IPS-NIHi7 (cell line): ENCODE results near the gene CNGA3.
A peak's percentile ranks its signal among the peaks of the same experiment; 100 is the strongest.
"Not testable (repeated sequence)": the region's sequence is repeated elsewhere in the genome, so short reads cannot be mapped to it uniquely, and the experiment has no call there.

ENCODE experiments used
- DNase-seq: peaks from one replicate; pipeline ENCODE4 v3.0.0; 2012; ENCODE audit warnings: mixed read lengths; ENCODE audit errors: extremely low spot score

The CNGA3 gene

DNA sequence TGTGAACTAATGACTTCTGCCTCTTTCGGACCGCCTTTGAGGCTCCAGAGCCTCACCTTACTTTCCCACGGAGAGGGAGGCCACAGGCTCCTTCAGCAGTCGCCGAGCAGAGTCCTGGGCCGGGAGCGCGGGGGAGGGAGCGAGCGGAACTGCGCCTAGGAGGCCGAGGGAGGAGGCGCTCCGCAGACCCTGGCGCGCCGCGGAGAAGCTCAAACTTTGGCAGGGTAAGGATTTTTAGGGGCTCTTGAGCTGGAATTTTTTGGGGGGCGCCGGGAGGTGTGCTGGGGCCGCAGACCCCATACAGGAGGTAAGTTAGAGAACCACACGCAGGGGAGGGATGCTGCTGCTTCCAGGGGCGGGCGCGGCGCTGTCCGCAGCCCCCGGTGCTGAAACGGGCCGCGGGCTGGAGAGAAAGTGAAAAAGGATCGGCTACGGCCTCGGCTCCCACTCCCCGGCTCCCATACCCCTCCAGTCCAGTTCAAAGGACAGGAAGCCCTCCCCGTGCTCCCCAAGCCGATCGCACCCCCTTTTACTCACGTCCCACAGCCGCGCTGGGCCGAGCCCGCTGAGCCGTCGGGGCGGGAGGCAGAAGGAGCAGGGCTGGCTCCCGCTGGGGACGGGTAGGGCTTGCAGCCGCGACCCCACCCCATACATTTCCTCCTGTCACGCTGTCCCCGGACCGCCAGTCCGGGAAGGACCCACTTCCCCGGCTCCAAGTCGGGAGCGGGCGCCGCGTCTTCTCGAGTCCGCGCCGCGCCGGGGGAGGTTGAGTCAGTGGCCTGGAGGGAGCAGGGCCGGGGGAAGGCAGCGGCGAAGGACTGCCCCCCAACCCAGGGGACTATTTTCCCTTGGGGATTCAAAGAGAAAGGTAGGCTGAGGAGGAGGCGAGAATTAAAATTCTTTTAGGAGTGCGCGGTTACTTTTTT, at the start of gene CNGA3:
Gene CNGA3 (plus strand): TSS at position 146 of the 926 bp plus-strand sequence. CDS start 23,520 bp downstream, outside the sequence.
- DNase-seq: peak; percentile 76

DNA sequence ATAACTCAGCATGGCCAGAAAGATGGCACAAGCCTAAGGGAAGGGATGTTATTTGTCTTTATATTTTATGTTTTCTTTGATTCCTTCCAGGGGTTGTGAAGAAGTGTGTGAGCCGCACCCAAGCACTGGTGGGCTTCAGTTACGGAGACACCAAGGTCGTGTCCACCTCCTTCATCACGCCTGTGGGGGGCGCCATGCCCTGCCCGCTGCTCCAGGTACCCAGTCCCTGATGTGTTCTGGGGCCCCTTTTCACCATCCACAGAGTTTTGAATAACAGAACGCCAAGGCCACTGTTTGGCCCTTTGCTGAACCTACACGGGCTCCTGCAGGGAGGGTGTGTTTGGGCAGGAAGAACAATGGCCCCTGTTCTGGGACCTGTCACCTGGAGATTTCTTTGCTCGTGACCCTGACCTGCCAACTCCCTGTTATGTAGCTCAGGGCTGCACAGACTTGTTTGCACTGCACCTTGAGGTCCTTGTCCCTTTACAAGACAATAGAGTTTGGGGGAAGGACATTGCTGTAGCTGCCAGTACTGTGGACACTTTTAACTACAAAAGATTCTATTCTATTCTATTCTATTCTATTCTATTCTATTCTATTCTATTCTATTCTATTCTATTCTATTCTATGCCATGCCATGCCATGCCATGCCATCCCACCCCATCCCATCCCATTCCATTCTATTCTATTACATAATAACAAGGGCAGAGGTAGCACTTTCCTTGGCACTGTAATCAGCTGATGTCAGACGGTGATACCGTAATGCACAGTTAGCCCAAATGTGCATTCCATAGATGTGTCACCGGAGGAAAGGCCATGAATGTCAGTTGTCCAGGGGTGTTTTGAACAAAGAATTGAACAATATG, 48.2 kb upstream of the CNGA3 start:
- peak; percentile 44 for DNase-seq

DNA sequence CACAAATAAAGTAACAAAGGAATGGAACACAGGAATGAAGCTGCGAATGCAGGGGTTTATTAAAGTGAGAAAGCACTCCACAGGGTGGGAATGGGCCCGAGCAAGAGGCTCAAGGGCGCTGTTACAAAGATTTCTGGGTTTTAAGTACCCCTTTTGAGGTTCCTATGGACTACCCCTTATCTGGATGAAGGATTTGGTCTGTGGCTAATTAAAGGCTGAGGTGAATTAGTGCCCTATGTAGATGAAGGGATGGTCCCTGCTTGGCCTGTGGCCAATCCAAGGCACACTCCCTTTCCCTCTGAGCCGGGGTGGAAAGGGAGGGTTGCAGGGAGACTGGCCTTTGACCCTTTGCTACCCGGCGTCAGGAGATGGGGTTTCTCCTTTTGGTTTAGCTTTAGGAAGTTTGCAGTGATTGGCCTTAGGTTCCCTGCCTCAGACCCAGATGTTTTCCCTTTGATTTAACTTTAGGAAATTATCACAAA, 47.5 kb upstream of the CNGA3 start:
- DNase-seq: no peak

DNA sequence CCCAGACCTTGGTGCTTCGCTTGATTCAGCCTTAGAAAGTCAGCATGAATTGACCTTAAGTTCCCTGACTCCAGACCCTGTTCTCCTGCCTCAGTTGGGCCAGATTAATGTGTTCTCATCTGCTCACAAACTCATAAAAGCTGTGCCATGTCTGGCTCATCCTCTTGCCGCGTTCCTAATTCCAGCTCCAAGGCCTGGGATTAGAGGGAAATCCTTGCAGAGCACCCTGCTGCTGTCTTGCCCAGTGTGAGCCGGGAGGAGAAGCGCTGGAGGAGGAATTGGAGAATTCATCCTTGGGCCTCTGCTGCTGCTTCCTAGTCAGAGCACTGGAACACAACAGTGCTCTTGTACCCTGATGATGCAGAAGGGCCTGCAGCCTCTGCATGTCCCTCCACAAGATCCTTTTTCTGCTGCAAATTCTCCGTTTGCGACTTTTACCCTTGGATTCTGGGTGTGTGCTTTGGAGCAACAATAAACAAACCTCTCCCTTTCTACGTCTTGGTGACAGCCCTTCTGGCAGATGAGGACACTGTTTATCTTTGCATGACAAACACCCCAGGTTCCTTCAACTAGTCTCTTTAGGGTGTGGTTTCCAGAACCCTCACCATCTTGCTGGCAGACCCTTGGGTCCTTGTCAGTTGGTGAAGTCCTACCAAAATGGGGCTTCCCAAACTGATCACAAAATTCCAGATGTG, 46.9 kb upstream of the CNGA3 start:
- DNase-seq: no peak

DNA sequence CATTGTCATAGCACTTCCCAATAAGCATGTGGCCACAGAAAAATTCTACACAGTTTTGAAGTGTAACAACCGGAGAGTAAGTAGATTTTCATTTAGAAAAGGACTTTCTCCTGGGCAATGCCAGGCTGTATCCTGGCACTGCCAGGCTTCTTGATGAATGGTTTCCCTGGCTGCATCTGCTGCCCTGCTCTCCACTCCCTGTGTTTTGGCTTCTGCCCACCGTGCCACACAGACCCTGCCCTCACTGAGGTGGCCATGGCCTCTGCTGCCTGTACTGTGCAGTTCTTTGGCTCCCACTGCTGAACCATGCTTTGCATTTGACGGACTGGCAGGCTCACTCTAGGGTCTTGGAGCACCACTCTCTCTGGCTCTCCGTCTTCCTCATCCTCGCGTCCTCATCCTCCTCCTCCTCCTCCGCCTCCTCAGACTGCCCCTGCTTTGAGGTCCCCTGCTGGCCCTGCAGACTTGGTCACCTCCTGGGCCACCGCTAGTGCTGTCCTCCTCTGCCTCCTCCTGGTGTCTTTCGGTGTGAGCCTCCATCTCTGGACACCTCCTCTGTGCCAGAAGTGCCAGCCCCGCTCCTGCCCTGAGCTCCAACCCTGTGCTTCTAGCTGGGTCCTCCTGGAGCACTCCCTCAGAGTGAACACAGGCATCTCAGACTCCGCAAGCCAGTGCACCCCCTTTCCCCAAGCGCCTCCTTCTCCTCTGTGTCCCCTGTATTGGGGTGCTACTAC, 45.9 kb upstream of the CNGA3 start:
- DNase-seq: no peak

DNA sequence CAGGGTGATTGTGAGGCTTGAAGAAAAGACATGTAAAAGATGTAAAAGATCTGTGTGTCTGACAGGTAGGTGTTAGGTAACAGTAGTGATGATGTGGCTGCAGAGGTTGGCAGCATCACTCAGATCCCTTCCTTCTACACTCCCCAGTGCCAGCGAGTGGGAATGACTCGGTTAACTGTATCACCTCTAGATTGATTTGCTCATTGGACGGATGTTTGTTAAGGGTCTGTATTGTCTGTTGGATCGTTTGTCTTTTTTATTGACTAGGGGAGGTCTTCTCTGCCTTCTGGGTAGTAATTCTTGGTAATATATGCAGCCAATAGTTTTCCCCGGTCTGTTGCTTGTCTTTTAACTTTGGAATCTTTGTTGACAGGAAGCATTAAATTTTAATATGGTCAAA, 44.8 kb upstream of the CNGA3 start:
- no peak for DNase-seq

DNA sequence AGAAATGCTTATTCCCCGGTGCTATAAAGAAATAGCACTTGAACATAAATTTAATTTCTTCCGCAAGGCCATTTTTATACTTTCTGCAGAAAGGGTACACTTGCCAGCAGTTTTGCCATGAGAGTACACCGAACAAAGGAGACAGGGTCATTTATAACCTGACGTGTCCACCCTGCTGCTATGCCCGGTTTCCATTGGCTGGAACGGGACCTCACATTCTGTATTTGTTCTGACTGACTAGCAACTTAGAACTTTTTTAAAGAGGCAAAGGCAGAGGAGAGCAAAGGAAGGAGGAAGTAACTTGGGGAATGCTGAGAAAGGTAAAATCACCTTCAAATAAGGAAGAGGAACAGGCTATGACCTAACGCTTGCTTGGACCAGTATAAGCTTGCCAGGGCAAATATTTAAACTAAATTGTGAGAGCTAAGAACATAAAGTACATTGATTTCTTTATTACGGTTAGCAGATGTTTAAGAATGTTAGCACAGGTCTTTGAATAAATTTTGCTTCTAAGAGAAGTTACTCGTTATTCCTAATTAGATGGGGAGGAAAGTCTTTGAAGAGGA, 39.0 kb upstream of the CNGA3 start:
- not testable (repeated sequence) for DNase-seq

DNA sequence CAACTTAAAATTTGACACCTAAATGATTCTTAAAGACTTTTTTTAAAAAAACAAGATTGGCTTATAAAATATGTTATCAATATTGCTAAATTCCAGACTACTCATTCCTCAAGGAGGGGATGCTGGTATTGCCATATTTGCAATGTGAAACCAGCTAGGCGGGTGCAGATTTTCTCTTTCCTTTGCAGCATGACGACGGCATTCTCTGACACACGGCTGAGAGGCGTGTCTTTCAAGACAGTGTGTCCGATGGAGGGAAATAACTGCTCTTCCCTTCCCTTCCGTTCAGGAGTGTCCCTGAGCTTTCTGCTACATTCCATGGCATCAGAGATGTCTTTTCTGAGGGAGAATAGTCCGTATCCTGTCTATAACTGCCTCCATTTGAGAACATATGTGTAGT, 38.2 kb upstream of the CNGA3 start:
- no peak for DNase-seq

DNA sequence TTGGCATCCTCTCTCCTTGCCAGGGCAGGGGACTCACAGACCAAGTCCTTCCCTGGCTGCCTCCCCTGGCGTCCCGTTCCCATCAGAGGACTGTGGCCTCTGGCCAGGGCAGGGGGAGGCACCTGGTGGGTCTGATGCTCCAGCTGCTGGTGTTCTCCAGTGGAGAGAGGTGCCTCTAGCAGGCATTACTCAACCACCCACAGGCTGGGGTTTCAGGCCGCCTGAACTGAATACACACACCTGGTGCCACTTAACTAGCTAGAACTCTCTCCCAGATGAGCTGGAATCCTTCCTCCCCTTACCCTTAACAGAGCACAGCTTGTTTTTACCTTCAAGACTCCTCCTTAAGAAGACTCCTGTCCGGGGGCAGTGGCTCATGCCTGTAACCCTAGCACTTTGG, 37.7 kb upstream of the CNGA3 start:
- DNase-seq: no peak

DNA sequence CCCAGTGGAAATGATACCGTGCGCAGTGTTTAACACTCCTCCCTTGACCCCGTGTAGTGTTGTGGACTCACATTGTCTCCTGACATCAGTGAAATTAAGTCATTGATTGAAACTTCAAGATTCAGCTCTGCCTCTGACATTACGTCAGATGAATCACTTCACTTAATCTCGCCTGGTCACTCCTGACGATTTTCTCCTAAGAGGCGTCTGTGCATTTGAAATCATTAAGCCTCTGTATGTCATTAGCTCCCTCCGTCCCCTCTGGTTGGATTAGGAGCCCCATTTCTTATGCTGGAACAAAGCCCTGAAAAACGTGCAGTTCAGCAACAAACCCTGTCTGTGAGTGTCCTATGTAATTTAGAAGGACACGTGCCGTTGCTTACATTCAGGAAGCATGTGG, 36.7 kb upstream of the CNGA3 start:
- DNase-seq: no peak

DNA sequence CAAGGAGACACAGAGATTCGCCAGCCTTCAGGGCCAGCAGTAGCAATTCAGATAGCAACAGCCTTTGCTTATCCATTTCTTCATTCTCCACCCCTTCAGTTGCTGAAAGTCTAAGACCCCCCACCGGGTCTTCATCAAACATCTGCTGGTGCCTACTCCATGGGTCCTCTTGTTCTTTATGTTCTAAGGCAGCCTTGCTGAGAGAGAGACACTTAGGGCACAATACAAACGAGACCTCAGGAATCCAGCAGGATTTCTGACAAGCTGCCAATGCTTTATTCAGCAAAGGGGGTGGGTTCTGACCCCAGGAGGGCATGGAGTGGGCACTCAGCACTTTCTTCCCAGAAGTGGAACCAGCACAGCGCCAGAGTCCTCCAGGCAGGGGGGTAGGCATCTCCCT, 36.2 kb upstream of the CNGA3 start:
- DNase-seq: no peak

DNA sequence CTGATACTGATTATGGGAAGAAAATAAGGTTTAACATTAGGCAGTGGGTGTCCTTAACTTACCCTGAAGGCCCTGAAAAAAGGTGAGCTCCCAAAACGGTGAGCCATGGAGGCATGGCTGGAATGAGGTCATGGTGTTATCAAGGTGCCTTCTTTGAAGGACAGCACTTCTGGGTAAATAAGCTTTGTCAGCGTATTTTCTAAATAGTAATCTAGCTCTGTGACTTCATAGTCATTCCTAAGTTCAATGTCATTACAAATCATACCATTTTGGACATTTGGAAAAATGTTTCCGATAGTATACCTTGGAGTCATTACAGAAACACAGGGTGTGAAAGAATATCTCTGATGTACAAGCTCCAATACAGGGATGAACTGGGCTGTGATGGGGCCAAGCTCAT, 35.2 kb upstream of the CNGA3 start:
- DNase-seq: no peak

DNA sequence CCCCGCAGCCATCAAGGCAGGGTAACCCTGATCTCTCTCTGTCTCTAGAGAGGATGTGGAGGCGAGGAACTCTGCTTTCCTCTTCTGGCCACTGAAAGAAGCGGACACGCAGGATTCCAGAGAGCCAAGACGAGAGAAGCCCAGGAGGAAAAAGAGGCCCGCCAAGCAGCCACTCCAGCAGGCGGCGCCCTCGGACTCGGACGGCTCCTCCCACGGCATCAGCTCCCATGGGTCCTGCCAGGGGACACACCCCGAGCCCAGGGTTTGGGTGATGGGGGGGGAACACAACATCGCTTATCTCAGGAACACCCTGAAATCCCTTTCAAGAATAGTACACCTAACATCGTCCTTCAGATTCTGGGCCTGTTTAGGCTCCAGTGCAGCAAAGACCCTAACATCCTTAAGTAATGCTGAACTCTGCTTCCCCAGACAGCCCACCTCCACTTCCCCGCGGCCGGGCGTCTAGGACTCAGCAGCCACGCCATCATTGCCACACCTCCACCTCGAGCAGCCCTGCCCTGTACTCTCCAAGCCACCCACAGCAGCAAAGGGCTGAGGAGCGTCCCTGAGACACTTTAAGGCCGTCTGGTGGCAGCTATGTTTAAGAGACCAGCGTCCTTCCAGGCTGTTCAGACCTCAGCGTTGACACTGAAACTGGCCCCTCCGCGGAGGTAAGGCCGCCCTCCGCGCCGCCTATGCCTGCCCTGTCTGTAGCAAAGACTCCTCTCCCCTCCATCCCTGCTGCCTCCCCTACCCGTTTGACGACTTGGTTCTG, 34.3 kb upstream of the CNGA3 start:
- peak; percentile 59 for DNase-seq

DNA sequence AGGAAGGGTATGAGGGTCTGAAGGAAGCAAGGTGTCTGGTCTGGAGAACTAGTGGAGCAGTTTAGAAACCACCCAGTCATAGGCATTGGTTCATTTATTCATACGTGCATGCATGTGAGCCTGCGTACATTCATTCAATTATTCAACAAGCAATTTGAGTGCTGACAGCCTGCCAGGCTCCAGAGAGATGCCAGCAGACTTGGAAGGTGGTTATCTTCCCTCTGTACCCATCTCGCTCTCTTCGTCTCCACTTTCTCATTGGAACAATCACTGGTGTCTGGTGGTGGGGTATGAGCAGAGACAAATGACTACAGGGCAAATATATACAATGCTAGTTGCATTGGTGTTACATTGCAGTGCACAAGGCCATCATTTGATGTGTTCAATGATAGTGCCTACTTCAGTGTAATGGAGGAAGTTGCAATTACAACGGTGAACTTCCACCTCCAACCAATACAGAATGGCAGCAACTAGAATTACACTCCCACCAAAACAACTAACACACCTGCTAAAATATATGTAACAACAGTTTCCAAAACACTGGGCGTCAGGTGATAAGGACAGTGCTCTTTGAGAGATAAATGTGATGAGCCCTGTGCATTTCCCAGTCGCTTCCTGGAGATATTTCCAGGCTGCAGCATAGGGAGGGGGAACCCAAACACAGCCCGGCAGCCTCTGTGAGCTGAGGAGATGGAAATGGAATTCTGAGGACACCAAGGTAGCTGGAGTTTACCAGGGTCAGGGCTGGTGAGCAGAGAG, 32.6 kb upstream of the CNGA3 start:
- DNase-seq: no peak

DNA sequence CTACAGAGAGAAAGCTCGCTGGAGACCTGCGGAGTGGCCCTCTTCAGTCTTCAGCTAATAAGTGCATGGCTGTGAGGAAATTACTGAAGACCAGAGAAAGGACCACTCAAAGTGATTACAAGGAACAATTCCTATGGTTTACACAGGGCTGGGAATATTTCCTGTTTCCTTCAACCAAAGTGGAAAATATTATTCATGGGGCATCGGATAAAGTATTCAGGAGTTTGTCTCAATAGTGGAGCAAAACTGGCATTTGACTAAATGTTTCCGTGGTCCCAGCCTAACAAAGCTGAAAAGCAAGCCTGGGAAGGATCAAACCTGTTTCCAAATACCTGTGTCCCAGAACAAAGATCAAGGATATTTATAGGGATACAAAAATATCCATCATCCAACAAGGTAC, 32.0 kb upstream of the CNGA3 start:
- DNase-seq: no peak

DNA sequence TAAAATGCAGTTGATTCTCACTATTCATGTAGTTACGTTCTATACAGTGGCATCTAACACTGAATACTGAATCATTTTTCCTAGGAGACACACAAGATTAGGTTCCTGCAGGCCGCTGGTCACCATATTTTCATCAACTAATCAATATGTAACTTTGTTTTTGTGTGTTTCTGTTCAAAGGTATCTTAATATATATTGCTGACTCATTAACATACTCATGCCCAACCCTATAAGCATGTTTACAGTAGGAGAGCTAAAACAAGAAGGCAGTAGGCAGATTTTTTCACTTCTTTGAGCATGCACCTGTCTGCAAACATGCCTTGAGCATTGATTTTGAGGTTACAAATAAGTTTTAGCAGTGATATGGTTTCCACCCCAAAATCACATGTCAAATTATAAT, 30.3 kb upstream of the CNGA3 start:
- no peak for DNase-seq

DNA sequence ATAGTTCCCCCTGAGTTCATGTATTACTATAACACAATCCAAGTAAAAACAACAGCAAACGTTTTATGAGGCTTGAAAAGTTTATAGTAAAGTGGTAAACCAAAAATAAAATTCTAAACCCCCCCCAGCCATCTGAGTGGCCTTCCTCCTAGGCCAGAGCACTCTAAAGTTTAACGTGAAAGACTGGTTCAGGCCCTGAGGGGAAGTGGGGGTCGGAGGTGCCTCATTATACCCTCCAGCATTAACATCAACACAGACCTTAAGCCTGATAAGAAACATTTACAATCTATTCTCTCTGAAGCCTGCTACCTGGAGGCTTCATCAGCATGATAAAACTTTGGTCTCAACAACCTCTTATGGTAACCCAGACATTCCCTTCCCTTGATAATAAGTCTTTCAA, 29.0 kb upstream of the CNGA3 start:
- no peak for DNase-seq

DNA sequence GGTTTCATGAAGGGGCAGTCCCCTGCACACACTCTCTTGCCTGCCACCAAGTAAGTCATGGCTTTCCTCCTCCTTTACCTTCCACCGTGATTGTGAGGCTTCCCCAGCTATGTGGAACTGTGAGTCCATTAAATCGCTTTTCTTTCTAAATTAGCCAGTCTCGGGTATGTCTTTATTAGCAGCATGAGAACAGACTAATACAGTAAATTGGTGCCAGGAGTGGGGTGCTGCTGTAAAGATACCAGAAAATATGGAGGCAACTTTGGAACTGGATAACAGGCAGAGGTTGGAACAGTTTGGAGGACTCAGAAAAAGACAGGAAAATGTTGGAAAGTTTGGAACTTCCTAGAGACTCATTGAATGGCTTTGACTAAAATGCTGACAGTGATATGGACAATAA, 26.1 kb upstream of the CNGA3 start:
- DNase-seq: not testable (repeated sequence)

DNA sequence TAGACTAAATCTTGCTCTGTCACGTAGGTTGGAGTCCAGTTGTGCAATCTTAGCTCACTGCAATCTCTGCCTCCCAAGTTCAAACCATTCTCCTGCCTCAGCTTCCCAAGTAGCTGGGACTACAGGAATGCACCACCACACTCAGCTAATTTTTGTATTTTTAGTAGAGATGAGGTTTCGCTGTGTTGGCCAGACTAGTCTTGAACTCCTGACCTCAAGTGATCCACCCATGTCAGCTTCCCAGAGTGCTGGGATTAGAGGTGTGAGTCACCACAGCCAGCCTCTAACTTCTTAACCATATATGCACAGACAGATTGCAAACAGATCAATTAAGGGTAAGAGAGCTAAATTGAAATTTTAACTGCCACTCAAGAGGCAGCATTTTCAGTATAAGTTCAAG, 22.1 kb upstream of the CNGA3 start:
- DNase-seq: no peak
